HG03457 (cell line): ENCODE results near the gene CRYBG1.
A peak's percentile ranks its signal among the peaks of the same experiment; 100 is the strongest.
"Not testable (repeated sequence)": the region's sequence is repeated elsewhere in the genome, so short reads cannot be mapped to it uniquely, and the experiment has no call there.

Experiments used
- ATAC-seq: cut with Tn5 transposase; IDR thresholded peaks from one replicate; pipeline ENCODE4 v1.9.1; 2021; ENCODE audit warnings: moderate number of reproducible peaks; ENCODE audit not compliant: unreplicated experiment

The CRYBG1 gene

DNA sequence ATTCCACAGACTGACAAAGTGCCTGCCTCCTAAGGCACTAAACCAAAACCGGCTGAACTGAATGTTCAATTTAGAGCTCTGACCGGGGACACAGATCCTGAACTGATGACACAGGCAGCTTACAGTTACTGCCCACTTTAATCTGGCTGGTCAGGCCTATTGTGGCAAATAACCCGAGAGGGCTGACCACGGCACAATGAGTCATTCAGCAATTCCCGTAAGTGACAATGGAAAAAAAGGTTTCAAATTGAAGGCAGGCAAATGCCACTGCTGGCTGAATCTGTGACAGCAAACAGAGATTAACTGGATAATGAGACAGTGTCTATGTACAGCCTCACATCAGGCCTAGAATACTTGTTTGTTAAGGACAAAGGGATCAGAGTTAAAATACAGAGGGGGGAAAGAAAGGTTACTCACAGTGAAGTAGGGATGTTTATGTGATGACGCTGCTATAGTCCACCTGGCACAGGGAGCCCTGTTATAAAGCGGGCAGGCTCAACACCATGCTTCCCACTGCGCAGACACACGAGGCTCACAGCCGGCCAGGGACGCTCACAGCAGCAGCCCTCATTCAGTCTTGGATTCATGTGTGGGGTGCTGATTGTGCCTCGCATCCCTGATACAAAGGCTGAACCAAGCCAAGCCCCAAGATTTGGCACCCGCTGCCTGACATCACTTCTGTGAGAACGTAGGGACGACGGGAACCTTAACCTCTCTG is 214.4 kb downstream of the CRYBG1 start:
- ATAC-seq = no peak

DNA sequence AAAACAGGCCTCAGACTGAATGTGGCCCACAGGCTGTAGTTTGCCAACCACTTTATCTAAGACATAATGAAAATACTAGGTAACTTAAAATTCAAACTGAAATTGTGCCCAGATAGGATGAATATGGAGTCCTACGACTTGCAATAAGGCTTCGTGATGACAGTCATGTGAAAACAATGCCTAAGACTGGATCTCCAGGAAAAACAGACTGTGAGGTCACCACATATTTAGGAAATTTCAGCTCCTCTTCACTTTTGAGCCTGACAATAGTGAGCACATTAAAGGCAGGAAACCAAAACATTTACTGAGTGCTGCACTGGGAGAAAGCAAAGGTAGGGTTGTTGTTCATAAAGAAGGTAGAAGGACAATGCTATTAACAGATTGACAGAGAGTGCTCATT is 218.8 kb downstream of the CRYBG1 start:
- ATAC-seq = no peak

GRCh38 chr6:106581468-106581867 is 221.0 kb downstream of the CRYBG1 start:
- ATAC-seq = no peak

GRCh38 chr6:106586815-106587415 is 226.4 kb downstream of the CRYBG1 start:
- ATAC-seq = no peak

- not testable (repeated sequence) for ATAC-seq
Observed at GRCh38 chr6:106588937-106589336, 228.4 kb downstream of the CRYBG1 start.

DNA sequence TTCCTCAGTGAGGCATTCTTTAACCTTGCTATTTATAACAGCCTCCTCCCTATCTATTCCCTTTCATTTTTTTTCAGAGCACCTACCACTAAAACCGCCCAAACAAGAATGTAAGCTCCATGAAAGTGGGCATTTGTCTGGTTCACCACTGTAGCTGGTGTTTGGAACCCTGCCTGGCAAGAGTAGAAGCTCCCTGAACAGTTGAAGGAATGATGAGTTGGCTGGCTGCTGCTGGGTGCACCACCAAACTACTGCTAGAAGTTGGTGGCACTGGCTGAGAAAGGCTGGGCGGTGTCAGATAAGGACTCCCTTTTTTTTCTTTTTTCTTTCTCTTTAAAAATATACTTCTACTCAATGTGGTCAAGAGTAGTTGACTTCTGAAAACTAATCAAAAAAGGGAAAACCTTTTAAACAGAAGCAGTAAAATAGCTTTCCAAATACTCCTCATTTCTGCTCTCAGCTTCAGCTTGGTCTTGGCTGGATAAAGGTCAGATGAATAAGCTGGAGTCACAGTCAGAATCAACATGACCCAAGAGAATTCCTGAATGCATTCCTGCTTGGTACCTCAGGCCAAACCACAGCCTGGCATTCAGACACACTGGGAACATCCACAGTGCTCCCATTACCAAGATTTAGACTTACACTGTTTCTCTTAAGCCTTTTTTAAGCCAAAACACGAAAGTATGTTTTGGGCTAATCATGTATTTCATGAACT is 230.8 kb downstream of the CRYBG1 start:
- ATAC-seq = no peak

- ATAC-seq = no peak
Observed at GRCh38 chr6:106599440-106599839, 238.9 kb downstream of the CRYBG1 start.

GRCh38 chr6:106600329-106600728 is 239.8 kb downstream of the CRYBG1 start:
- ATAC-seq = no peak

- no peak for ATAC-seq
Observed at GRCh38 chr6:106608080-106608668, 247.7 kb downstream of the CRYBG1 start.

- ATAC-seq = no peak
Observed at GRCh38 chr6:106609699-106610098, 249.2 kb downstream of the CRYBG1 start.

DNA sequence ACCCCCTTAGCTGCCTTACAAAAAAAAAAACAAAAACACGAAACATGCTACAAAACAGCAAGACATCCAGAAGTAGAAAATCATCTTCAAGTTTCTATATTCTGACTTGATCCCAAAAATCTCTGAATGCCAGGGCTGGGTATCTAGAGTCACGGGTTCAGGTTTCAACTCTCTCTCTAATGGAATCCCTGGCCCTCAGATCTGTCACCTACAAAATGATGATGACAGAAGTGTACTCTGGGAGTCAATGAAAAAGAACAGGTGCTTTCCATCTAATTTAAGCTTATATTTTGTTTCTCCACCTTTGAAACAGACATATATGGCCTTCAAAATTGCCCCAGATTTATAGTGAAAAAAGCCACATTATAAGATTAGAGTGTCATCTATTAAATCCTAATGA is 250.5 kb downstream of the CRYBG1 start:
- ATAC-seq = no peak

- ATAC-seq = no peak
Observed at GRCh38 chr6:106612671-106613416, 252.3 kb downstream of the CRYBG1 start.

DNA sequence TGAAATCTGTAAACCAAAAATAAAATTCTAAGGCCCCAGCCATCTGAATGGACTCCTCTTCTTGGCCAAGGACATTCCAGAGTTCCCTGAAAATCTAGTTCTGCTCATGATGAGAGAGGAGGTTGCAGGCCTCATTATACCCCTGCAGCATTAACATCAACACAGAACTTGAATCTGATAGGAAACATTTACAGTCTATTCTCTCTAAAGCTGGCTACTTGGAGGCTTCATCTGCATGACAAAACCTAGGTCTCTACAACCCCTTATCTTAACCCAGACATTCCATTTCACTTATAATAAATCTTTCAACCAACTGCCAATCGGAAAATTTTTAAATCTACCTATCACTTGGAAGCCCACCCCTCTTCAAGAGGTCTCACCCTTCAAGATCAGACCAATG is 253.1 kb downstream of the CRYBG1 start:
- ATAC-seq = no peak

GRCh38 chr6:106614166-106614565 is 253.6 kb downstream of the CRYBG1 start:
- ATAC-seq = no peak

DNA sequence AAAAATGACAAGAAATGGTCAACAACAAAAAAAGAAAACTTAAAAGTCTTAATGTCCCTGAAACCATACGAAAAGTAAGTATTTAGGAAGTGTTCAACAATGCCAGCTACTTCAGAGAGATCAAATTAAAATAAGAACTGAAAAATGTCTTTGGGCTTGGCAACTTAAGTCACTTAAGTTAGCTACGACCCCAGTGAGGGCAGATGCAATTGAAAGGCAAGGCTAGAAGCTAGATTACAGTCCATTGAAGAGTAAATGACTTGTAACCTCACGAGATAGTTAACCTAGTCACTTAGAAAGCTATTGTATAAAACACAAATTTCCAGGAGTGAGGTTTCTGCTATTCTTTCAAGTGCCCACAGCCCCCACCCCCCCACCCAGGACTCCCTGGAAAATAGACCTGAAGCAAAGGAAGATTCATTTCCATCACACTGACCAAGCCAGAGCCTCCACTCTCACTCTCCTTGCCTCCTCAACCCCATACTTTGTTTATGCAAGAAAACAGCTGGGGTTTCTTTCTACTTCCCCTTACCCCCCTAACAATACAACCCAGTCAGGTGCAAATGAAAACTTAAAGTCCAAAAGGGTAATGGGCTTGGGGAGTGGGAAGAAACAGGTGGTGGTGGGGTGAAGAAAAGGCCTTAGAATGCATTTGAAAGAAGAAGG is 254.2 kb downstream of the CRYBG1 start:
- ATAC-seq = no peak

DNA sequence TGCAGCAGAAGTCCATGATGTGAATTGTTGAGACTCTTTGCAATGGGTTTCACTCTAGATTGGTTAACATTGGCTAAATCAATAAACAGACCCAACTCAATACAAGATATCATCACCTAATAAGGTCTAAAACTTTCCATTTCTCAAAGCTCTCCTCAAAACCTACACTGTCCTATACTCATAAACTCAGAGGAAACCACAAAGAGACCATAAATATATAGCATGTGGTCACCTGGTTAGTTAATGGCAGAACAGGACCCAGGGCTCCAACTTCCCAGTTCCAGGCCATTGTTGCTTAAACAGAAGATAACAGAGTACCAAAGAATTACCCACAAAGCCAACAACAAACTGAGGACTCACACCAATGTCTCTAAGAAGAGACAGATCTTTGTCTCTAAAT is 256.8 kb downstream of the CRYBG1 start:
- peak; percentile 64 for ATAC-seq

DNA sequence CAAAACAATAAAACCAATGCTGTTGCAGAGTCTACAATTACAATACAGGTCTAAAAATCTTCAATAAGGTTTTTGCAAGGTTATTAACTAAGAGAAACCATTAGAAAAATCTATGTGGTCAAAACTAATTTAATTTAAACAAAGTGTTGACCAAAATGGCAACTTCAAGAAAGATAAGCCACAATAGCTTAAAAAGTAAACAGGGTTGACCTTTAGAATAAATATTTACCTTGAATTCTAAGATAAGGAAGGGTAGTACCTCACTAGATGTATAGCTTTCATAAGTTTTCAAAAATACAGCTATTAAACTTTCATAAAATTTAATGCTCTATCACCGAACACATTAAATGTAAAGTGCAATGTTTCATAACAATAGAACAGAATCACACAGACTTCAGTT is 257.3 kb downstream of the CRYBG1 start:
- ATAC-seq = no peak

GRCh38 chr6:106618324-106618723 is 257.8 kb downstream of the CRYBG1 start:
- no peak for ATAC-seq

DNA sequence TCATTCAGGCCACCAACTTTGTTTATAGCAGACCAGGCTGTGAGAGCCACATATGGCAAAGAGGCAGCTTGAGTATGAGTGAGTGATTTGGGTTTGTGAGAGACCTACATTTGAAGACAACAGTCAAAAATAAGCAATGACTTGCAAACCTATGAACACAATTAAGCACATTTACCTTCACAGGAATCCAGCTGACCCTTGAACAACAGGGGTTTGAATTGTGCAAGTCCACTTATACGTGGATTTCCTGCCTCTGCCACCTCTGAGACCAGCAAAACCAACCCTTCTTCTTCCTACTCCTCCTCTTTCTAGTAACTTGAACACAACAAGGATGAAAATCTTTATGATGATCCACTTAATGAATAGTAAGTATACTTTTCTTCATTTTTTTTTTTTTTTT is 258.7 kb downstream of the CRYBG1 start:
- ATAC-seq = no peak

DNA sequence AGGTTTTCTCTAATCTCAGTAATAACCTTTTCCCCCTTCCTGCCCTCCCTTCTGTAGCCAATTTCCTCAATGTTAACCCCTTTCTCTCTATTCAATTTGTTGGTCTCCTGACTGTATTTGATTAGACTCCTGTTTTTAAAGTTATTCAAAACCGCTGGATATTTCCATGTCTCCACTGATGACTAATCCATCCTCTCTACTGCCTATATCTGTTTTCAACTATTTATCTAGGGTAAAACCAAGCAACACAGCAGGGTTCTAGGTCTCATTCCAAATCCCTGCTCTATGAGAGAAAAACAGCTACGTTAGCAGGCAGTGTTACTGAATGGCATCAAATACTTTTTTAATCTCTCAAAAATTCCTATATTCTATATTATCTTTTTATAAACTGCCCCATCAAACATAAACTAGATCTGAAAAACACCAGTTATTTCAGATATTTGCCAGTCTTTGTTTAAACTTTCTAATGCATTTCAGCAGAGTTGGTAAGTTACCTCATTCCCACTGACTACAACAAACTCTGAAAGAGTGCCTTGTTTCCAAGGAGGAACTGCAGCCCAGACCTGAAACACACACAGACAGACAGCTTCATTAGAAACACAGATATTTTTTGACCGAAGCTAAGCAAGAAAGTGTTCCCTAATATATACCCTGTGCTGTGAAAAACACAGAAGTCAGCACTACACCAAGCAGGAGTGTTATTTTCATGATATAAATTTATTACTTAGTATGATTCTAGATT is 260.6 kb downstream of the CRYBG1 start:
- no peak for ATAC-seq
